HG03066 (cell line): Measurements from ENCODE around the gene CLN6.

ENCODE experiments used
- ATAC-seq: cut with Tn5 transposase; IDR thresholded peaks from one replicate; pipeline ENCODE4 v1.9.1; 2021; ENCODE audit warnings: low read depth; ENCODE audit not compliant: unreplicated experiment

Gene CLN6

GRCh38 chr15:68229386-68230156, at the start of gene CLN6:
CLN6 (minus strand) TSS chr15:68229728; CDS start chr15:68229584, 144 bp downstream.
- peak; percentile 66 for ATAC-seq

GRCh38 chr15:68278595-68279405, 49.3 kb upstream of the CLN6 start:
- no peak for ATAC-seq

GRCh38 chr15:68278345-68278594, 48.7 kb upstream of the CLN6 start:
- peak; percentile 59 for ATAC-seq

- ATAC-seq: peak; percentile 67
Observed at GRCh38 chr15:68277603-68278344, 48.2 kb upstream of the CLN6 start, which contains the start of gene FEM1B. FEM1B (plus strand) TSS chr15:68277745; CDS start chr15:68278418, 673 bp downstream.

GRCh38 chr15:68277131-68277602, 47.6 kb upstream of the CLN6 start:
- ATAC-seq: peak; percentile 7

GRCh38 chr15:68276668-68277067, 47.1 kb upstream of the CLN6 start:
- ATAC-seq: no peak

- no peak for ATAC-seq
Observed at GRCh38 chr15:68275165-68275746, 45.7 kb upstream of the CLN6 start.

GRCh38 chr15:68274201-68274848, 44.8 kb upstream of the CLN6 start:
- no peak for ATAC-seq

- no peak for ATAC-seq
Observed at GRCh38 chr15:68272721-68273271, 43.3 kb upstream of the CLN6 start.

GRCh38 chr15:68271854-68272471, 42.4 kb upstream of the CLN6 start:
- no peak for ATAC-seq

GRCh38 chr15:68268405-68268804, 38.9 kb upstream of the CLN6 start:
- ATAC-seq: no peak

GRCh38 chr15:68265674-68266073, 36.1 kb upstream of the CLN6 start:
- ATAC-seq: no peak

GRCh38 chr15:68265081-68265480, 35.6 kb upstream of the CLN6 start:
- no peak for ATAC-seq

- ATAC-seq: no peak
Observed at GRCh38 chr15:68264282-68264681, 34.8 kb upstream of the CLN6 start.

- no peak for ATAC-seq
Observed at GRCh38 chr15:68262514-68263356, 33.2 kb upstream of the CLN6 start.

GRCh38 chr15:68261980-68262379, 32.5 kb upstream of the CLN6 start:
- no peak for ATAC-seq

GRCh38 chr15:68261241-68261640, 31.7 kb upstream of the CLN6 start:
- no peak for ATAC-seq

GRCh38 chr15:68259883-68260282, 30.4 kb upstream of the CLN6 start:
- ATAC-seq: no peak

GRCh38 chr15:68258692-68259091, 29.2 kb upstream of the CLN6 start:
- ATAC-seq: no peak
